Measurements from ENCODE around the gene SLC16A10.

- TF ChIP-seq NCOA1 (CRISPR knock-in tag; IDR thresholded peaks at IDR 0.05) (no peak), ZNF331 (CRISPR knock-in tag; IDR thresholded peaks at IDR 0.05) (no peak), ZNF274 (CRISPR knock-in tag; IDR thresholded peaks at IDR 0.05) (no peak), HDAC2 (CRISPR knock-in tag; IDR thresholded peaks at IDR 0.05) (no peak)
These were observed 27.2 kb downstream of the SLC16A10 start for GRCh38 chr6:111114482-111114881.
